OCI-LY3 (cell line): Measurements from ENCODE around the gene HLF.

ENCODE experiments used
- CTCF ChIP-seq: fragments of 200-600, 300-600 bp; sonication (generic); IDR thresholded peaks from 2 replicates; pipeline ENCODE4 v1.5.1; 2014; ENCODE audit warnings: antibody characterized with exemption, low read length, low read depth
- EZH2phosphoT487 ChIP-seq: fragments of 200-600 bp; shearing (Covaris generic); IDR thresholded peaks from 2 replicates; pipeline ENCODE4 v1.6.1; 2018; ENCODE audit warnings: antibody characterized with exemption, mixed run types, low read depth

- TF ChIP-seq CTCF (no peak), EZH2phosphoT487 (no peak)
These were observed 40.7 kb downstream of the HLF start for GRCh38 chr17:55305321-55306087.
